HG02678 (cell line): Measurements from ENCODE around the gene DHFR.

Source experiments
- ATAC-seq: cut with Tn5 transposase; IDR thresholded peaks from one replicate; pipeline ENCODE4 v1.9.1; 2021; ENCODE audit warnings: mild to moderate bottlenecking, moderate library complexity; ENCODE audit not compliant: unreplicated experiment

Gene DHFR

DNA sequence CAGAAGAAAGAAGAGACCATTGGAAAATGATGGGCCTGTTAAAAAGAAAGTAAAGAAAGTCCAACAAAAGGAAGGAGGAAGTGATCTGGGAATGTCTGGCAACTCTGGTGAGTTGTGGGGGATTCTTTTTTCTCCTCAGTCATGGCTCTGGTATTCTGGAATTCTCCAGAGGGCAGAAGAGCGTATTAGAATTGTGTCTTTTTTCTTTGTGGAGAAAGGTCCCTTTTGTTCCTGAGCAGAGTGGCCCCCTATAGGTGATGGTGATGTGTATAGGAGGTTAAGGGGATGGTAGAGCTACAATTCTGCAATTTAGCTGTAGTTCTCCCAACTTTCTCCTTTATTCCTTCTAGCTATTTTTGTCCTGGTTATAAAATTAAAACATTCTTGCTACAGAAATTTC, 1.6 kb upstream of the DHFR start:
- ATAC-seq, result no peak

DNA sequence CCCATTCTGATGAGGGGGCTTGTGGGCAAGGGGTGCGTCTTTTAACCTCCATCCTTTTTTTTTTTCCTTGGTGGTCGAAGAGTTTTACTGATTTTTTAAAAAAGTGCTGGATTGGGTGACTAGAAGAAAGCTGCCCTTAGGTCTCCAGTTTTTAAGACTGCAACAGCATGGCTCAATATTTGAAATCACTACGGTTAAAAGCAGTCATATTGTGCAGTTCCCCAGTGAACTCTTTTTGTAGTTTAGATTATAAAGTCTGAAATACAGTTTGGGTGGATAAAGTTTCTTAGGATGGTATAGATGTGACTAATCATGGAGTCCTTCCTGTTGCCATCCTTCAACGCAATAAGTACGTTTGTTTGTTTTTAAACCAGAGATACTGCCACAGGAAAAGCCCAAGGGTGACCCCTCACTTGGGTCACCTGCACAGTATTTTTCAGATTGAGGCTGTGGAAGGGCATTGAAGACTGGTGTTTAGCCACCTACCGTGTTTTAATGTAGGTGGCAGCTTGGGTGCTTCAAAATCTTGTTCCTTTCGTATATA, 520 bp upstream of the DHFR start:
- ATAC-seq, result no peak

DNA sequence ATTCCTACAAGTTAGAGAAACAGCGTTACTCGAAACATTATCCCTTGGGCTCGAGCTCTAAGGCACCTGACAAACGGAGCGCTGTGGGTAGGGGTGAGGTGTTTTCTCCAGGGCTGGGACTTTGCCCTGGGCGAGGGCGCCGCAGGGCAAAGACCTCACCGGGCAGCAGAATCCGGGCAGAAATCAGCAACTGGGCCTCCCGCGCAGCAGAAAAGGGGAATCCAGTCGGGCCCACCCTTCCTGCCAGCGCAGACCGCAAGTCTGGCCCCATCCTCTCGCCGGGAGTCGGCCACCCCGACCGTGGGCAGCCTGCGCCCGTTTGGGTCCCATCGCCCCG, 761 bp downstream of the DHFR start:
- no peak for ATAC-seq

DNA sequence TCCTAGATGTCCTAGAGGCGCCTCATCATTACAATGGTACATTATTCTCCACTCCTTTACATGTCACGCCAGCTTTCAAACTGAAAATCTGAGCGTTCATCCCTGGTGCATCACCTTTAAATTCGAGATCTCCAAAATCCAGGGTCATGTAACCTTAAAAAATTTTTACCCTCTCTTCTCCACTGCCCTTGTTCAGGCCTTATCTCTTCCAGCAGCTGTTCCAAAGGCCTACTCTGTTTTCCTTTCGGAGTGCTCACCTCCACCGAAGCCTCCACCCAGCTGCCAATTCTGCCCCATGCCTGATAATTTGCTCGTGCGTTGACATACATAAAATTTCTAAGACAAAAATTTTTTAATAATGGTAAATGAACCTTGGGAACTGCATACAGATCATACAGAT, 1.3 kb downstream of the DHFR start:
- no peak for ATAC-seq

DNA sequence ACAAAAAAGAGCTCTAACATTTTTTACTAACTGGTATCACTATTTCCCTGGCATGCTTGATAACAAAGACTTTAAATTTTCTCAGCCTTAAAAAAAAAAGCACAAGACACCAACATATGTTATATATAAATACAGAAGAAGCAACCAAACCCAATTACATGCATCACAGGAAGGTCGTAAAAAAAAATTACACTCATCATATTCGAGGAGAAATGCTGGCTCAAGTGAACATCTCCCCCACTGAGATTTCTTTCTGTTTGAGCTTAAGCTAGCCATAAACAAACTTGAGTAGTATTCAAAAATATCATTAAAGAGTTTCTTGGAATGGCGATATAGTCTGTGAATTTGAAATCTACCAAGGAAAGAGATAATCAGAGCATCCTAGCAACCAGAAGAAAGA, 7.9 kb downstream of the DHFR start:
- ATAC-seq, result no peak

DNA sequence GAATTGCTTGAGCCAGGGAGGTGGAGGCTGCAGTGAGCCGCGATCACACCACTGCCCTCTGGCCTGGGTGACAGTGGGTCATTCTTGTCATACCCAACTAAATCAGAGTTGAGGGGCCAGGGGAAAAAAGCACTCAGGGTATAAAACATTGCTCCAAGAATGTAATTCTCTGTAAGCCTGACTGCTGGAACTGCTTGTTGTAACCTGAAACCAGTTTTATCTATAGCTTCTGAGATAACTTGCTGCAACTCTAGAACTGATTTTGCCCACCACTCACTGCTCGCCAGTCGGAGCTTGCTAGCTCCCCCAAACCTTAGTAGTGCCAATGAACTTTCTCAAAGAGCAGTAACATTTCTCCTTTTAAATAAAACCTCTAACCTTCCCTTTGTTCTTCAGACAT, 9.9 kb downstream of the DHFR start:
- no peak for ATAC-seq

DNA sequence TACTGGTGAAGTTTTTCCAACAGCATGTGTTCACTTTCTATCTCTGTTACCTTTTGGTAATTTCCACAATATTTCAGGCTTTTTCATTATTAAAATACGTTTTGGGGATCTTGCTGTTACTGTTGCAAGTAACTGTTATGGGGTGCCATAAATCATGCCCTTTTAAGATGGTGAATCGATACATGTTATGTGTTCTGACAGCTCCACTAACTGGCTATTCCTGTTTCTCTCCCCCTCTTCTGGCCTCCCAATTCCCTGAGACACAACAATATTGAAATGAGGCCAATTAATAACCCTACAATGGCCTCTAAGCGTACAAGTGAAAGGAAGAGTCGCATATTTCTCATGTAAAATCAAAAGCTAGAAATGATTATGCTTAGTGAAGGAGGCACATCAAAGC, 13.4 kb downstream of the DHFR start:
- ATAC-seq, result no peak

DNA sequence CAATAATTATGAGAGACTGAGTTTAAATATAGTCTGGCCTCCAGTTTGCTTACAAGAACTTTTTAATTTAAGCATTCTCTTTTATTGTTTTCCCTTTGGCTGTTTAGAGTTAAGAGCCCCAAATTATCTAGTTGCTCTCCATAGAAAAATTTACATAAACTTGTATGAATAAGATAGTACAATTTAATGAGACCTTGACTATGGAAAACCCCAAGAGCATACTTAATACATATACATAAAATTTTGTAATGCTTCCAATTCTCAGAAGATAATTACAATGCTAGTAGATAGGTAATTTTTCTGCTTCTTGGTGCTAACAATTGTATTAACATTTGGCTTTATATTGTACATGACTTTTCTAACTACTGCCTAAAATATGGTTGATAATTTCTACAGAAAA, 20.6 kb downstream of the DHFR start:
- no peak for ATAC-seq

DNA sequence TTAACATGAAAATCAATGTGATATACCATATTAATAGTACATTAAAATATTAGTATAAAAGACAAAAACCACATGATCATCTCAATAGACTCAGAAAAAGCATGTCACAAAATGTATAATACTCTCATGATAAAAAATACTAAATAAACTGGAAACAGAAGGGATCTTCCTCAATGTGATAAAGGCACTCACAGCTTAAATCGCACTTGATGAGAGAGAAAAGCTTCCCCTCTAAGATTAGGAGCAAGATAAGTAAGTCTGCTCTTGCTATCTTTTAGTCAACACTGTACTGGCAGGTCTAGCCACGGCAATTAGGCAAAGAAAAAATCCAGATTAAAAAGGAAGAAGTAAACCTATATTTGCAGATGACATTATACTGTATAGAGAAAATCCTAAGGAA, 22.1 kb downstream of the DHFR start:
- ATAC-seq, result no peak

DNA sequence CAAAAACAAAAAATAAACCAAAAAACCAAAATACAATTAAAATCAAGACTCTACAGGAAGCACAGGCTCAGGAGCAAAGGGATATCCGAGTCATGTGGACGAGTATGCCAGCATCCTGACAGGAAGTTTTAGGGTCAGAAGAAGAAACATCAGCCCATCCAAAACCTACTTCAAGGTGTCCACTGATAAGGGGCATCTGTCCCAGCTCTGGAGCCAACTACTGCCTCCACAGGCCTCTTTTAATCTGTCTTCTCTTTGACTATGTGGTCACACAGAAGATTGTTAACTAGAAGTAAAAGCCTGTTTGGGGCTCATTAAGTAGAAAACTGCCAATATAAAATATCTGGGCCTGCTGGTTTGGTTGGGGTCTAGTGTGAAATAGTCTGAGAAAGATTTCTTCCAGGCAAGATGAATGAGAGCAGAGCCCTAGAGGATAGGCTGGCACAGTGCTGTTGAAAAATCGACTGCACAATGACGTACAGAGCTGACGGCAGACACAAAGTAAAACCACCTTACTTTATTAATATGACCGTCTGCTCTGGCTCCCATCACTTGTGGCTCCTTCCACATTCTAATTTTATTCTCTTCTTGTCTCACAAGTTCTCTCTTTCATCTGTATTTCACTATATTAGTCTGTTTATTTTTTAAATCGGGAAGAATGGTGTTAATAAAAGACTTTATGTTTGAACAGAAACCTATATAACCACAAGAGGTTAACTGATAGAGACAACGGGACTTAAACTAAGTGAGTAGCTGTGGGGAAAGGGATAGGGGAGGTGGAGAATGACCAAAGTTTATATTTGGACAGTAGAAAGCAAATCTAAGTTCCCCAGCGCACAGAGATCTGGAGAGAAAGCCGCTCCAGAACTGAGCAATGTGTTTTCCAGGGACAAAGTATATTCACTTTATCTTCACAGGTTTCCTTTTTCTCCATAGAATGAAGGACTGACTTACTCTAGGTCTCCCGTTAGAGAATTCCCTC, 23.2 kb downstream of the DHFR start:
- no peak for ATAC-seq

DNA sequence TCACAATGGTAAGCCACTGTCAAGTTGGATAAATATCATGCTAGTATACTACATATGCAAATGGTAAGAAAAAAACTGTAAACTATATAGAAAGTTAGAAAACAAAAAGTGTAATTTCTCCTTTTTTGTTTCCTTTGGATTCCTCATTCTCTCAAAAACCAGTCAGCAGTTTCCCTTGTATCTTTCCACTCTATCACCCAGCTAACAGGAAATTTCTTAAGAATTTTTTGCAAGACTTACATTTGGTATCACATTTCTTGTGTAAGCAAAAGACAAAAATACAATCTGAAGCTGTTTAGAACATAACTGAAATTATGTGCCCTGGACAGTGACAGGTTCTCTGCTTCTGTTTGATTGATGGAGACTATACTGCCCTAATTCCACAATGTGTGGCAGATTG, 25.5 kb downstream of the DHFR start:
- no peak for ATAC-seq

DNA sequence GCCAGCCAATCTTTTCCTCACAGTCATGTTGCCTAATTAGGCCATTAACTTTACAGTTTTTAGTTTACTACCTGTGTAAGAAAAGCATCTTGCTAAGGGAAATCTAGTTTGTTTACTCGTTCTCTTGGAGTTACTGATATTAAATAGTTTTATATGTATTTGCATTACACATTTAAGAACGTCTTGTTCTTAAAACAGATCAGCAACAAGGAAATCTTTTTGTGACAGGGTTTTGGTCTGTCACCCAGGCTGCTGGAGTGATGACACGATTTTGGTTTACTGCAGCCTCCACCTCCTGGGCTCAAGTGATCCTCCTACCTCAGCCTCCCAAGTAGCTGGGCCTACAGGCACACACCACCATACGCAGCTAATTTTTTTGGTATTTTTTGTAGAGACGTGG, 29.6 kb downstream of the DHFR start:
- ATAC-seq, result no peak

DNA sequence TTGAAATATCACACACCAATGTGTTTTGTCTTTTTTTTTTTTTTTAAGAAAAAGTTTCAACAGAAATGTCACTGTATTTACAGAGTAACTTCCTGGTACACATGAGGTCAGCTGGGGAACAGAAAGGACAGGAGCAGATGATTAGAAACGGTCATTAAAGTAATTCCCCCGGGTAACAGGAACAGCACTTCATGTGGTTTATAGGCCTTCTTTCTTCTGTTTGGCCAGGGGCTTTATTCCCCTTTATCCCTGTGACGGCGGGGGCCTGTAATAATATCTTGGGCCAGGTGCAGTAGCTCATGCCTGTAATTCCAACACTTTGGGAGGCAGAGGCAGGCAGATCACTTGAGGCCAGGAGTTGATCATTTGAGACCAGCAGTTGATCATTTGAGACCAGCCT, 30.8 kb downstream of the DHFR start:
- ATAC-seq, result no peak

DNA sequence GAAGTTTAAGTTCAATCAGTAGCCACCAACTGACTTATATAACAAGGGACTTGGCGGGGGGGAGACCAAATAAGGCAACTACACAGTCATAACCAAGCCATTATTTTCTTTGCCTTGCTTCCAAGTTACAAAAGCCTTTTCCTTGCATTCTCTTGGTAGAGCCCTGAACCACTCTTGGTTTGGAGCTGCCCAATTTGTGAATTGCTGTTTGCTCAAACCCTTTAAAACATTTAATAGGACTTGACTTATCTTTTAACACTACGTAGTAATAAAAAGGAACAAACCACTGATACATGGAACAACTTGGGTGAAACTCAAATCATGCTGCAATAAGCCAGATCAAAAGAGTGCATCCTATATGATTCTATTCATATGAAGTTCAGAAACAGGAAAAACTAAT, 32.0 kb downstream of the DHFR start:
- no peak for ATAC-seq

DNA sequence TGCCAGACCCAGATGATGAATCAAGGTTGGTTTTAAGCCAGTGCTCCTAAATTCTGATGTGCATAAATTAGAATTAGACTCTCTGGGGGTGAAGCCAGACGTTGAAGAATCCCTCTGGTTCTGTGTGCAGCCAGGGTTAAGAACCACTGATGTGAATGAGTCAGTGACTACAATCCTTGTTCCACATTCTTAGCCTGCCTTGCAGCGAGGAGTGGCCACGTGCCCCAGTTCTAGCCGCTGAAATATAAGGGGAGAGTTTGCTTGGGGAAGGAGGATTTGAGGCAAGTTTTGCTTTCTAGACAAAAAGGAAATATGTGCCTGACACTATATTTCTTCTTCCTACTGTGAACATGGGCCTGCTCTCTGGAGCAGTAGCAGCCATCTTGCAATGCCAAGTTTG, 34.6 kb downstream of the DHFR start:
- ATAC-seq, result no peak

DNA sequence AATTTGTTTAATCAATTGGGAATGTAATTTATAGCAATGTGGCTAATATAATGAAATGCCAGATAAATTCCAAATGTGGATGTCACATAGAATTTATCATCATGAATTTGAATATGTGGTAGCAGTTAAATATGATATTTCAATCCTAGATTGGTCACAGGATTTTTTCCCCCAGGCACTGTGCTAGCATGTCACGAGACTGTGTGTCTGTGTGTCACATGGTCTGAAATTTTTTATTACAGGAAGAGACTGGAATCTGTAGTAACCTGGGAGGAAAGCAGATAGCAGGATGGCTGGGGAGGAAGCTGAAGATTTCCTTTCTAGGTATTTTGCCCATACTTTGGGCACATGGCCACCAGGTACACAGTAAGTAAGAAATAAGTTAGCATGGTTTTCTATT, 35.7 kb downstream of the DHFR start:
- no peak for ATAC-seq

DNA sequence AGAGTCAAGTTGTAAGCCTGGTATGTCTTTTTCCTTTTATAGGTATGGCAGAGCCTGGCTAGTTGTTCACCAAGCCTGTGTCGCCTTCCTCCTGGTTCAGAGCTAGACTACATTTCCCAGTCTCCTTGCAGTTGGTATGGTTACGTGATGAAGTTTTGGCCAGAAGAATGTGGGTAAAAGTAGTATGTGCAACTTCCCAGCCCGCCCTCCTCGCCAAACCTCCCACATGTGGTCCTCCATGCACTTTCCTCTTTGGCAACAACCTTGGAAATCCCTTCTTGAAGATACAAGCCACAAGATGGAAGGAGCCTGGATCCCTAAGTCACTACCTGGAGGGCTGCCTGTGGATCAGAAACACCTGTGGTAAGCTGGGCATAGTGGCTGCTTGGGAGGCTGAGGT, 36.3 kb downstream of the DHFR start:
- ATAC-seq, result no peak

DNA sequence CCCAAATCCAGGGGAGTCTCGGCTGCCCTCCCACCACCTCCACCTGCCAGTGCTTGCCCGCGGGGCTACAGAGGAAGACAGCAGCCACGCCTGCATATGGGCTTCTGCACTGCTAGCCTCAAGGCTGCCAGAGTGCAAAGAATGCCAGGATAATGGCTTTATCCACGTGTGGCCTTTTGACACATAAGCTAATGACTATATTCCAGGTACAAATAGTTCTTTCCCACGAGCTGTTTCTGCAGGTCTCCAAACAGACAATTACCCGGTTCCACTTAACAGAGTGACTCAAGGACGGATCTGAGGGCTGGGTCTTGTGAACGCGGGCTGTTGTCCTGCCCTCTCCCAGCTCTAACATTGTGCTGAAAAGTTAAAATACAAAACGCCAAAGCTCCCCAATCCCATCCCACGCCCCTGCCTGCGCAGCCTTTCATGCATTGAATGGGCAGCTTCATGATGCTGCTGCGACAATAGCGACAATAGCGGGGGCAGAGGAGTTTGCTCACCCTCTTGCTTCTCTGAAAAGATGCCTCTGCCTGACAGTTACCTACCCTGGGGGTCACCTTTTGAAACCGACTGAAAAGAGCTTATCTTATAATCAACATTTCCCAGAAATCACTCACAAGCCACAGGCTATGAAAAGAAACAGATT, 39.4 kb downstream of the DHFR start:
- ATAC-seq, result no peak

DNA sequence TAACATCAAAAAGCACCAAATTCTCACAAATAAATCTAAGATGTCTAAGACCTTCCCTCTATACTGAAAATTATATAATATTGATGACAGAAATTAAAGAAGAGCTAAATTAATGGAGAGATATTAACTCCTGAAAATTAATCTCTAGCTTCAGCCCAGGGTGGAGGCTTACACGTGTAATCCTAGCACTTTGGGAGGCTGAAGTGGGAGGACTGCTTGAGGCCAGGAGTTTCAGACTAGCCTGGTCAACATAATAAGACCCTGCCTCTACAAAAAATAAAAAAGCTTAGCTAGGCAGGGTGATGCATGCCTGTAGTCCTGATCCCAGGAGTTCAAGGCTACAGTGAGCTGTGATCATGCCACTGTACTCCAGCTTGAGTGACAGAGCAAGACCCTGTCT, 45.1 kb downstream of the DHFR start:
- ATAC-seq, result no peak

DNA sequence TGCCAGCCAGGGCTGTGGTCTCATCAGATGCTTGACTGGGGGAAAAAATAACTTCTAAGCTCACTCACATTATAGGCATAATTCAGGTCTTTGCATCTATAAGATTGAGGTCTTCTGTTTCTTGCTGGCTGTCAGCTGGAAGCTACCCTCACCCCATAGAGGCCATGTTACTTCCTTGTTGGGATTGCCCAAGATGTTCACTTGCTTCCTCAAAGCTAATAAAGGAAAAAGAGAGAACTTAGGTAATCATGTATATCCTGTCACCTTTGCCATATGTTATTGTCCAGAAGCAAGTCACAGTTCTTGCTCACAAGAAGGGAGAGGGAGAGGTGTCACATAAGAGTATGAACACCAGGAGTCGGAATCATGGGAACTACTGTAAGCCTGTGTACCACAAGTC, 46.1 kb downstream of the DHFR start:
- no peak for ATAC-seq

DNA sequence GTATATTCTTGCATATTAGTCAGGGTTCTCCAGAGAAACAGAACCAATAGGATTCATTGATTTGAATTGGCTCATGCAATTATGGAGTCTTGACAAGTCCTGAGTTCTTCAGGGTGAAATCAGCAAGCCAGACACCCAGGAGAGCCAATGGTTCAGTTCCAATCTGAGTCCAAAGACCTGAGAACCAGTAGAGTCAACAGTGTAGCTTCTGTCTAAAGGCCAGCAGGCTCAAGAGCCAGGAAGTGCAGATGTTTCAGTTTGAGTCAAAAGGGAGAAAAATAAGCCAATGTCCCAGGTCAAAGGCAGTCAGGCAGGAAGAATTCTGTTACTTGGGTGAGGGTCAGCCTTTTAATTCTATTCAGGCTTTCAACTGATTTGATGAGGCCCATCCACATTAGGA, 47.0 kb downstream of the DHFR start:
- peak; percentile 81 for ATAC-seq

DNA sequence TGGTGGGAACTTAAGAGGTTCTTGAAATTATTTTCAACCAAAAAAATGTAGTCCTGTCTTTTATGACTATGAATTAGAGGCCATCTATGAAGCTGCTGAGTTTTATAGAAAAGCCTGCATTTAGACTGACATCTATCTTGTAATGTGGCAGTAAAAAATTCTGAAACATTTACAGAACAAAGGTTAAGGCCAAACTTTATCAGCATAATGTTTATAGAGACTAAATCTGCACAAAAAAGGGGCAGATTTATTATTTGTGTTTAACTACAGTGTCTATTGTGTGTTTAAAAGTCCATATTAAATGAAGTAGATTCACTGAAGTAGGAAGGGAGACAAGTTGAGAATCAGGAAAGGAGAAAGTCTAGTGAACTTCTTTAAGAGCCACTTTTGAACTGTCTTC, 47.4 kb downstream of the DHFR start:
- ATAC-seq, result no peak
